ENCODE measurements around the gene TMEM31.

The TMEM31 gene

GRCh38 chrX:103710609-103711008 is at the start of gene TMEM31:
Gene TMEM31, plus strand, starts transcription at chrX:103710909. Its CDS starts 1,350 bp downstream, at chrX:103712259.
- no peak for DNase-seq

GRCh38 chrX:103663981-103664762 is 46.5 kb upstream of the TMEM31 start:
- DNase-seq: no peak

- no peak for DNase-seq
Observed at GRCh38 chrX:103666202-103667107, 44.3 kb upstream of the TMEM31 start.

- no peak for DNase-seq
Observed at GRCh38 chrX:103669745-103670144, 41.0 kb upstream of the TMEM31 start.

GRCh38 chrX:103674531-103675454 is 35.9 kb upstream of the TMEM31 start:
- DNase-seq: no peak

GRCh38 chrX:103678199-103678993 is 32.3 kb upstream of the TMEM31 start:
- no peak for DNase-seq

- no peak for DNase-seq
Observed at GRCh38 chrX:103681443-103681842, 29.3 kb upstream of the TMEM31 start.

GRCh38 chrX:103685396-103685795 is 25.3 kb upstream of the TMEM31 start:
- DNase-seq: no peak

GRCh38 chrX:103686199-103687072 is 24.3 kb upstream of the TMEM31 start, which contains the start of gene MORF4L2:
Gene MORF4L2, minus strand, starts transcription at chrX:103686699. Its CDS starts 9,672 bp downstream, at chrX:103677027.
- peak; percentile 76 to 83 for DNase-seq

- peak; percentile 83 to 86 for DNase-seq
Observed at GRCh38 chrX:103687073-103687695, 23.5 kb upstream of the TMEM31 start.

GRCh38 chrX:103687696-103688201 is 23.0 kb upstream of the TMEM31 start:
- DNase-seq: peak; percentile 46 to 64

- no peak for DNase-seq
Observed at GRCh38 chrX:103688946-103689345, 21.8 kb upstream of the TMEM31 start.

- DNase-seq: no peak
Observed at GRCh38 chrX:103691059-103691458, 19.6 kb upstream of the TMEM31 start.

- DNase-seq: no peak
Observed at GRCh38 chrX:103697687-103698086, 13.0 kb upstream of the TMEM31 start.

- no peak for DNase-seq
Observed at GRCh38 chrX:103699243-103699642, 11.5 kb upstream of the TMEM31 start.

GRCh38 chrX:103704863-103705262 is 5.8 kb upstream of the TMEM31 start:
- no peak for DNase-seq

GRCh38 chrX:103716962-103717361 is 6.3 kb downstream of the TMEM31 start:
- DNase-seq: no peak

GRCh38 chrX:103718120-103718519 is 7.4 kb downstream of the TMEM31 start:
- no peak for DNase-seq

GRCh38 chrX:103722505-103722904 is 11.8 kb downstream of the TMEM31 start:
- DNase-seq: no peak

GRCh38 chrX:103726477-103726876 is 15.8 kb downstream of the TMEM31 start:
- DNase-seq: no peak

Data from activated CD4-positive, alpha-beta T cell treated with anti-CD3 and anti-CD28 coated beads, Interleukin-2, amount 50 U/mL, for 48 hours (primary cell).